Lower lobe of right lung (tissue), 2 donors: Measurements from ENCODE around the gene UNC13C. TPM values are rescaled to one million over a fixed set of nuclear protein-coding genes. Genes with fewer than 3 reads are reported as not detected.

ENCODE experiments used
- ATAC-seq, 2 donors: fragments of 200-7000 bp; cut with Tn5 transposase; one replicate each; pipeline ENCODE4 v1.9.1; 2020 to 2022; ENCODE audit warnings: mild to moderate bottlenecking in 2 of 2, moderate library complexity in 2 of 2
- DNase-seq: peaks from one replicate; pipeline ENCODE4 v3.0.0-alpha.2; 2020
- H3K27ac ChIP-seq: fragments of 200-600 bp; one replicate; pipeline ENCODE4 v1.8.0; 2022
- H3K27me3 ChIP-seq: fragments of 200-600 bp; one replicate; pipeline ENCODE4 v1.8.0; 2022; ENCODE audit warnings: low read depth
- H3K36me3 ChIP-seq: fragments of 200-600 bp; one replicate; pipeline ENCODE4 v1.8.0; 2022; ENCODE audit warnings: mild to moderate bottlenecking
- H3K4me1 ChIP-seq: fragments of 200-600 bp; one replicate; pipeline ENCODE4 v1.8.0; 2022
- H3K4me3 ChIP-seq: fragments of 200-600 bp; one replicate; pipeline ENCODE4 v1.8.0; 2022; ENCODE audit warnings: mild to moderate bottlenecking
- H3K9me3 ChIP-seq: fragments of 200-600 bp; one replicate; pipeline ENCODE4 v1.8.0; 2022
- CTCF ChIP-seq: fragments of 200-600 bp; IDR thresholded peaks from one replicate; pipeline ENCODE4 v1.8.0; 2022; ENCODE audit warnings: antibody characterized with exemption, mild to moderate bottlenecking
- intact Hi-C: fragments of 100-400 bp; cut with DNase I; formaldehyde crosslinking; loops from one replicate; pipeline ENCODE4 v1.11.0; 2022
- total RNA-seq: library from RNA; stranded (reverse); fragmentation: NEBNext Ultra II Directional; extraction: Animal tissue kit (Norgen Biotek cat#: 25700); gene quantifications from one replicate; pipeline ENCODE4 v1.2.1, GENCODE V29; 2021
- donor health status: DM: no; HTN: yes; CAD: no; lungs with severe emphysema.

The UNC13C gene
- total RNA-seq, 1 donor from 2014 or later: 0.12 TPM

- Histone ChIP-seq H3K27ac (no peak overlapping the region), H3K9me3 (no peaks in the 10 kb centered on the region), H3K36me3 (no peaks in the 10 kb centered on the region), H3K4me1 (no peaks in the 10 kb centered on the region), H3K27me3 (no peaks in the 10 kb centered on the region), H3K4me3 (no peak overlapping the region)
- ATAC-seq: peak; percentile 61 to 91
- DNase-seq: no peak
- no peak for TF ChIP-seq CTCF
- intact Hi-C loops: no loop called here
Observed at GRCh38 chr15:54506977-54507524, 528.8 kb downstream of the UNC13C start.

- intact Hi-C loops: no loop called here
- H3K27ac ChIP-seq: no peak overlapping the region
Observed at GRCh38 chr15:54514601-54515000, 536.4 kb downstream of the UNC13C start.

GRCh38 chr15:54515664-54516582 lies 537.7 kb downstream of the UNC13C start:
- H3K27ac ChIP-seq: no peak overlapping the region
- no peaks in the 10 kb centered on the region for H3K4me1 ChIP-seq
- intact Hi-C loops: no loop called here
- ATAC-seq (no peak), DNase-seq (no peak)
- H3K36me3 ChIP-seq: no peaks in the 10 kb centered on the region
- H3K27me3 ChIP-seq: no peaks in the 10 kb centered on the region
- H3K9me3 ChIP-seq: no peaks in the 10 kb centered on the region
- no peak for TF ChIP-seq CTCF
- H3K4me3 ChIP-seq: no peak overlapping the region

More at GRCh38 chr15:54514601-54515000, 536.4 kb downstream of the UNC13C start:
- ATAC-seq: no peak
- Histone ChIP-seq H3K9me3 (no peaks in the 10 kb centered on the region), H3K27me3 (no peaks in the 10 kb centered on the region), H3K4me3 (no peak overlapping the region), H3K36me3 (no peaks in the 10 kb centered on the region), H3K4me1 (no peaks in the 10 kb centered on the region)
- no peak for TF ChIP-seq CTCF
- no peak for DNase-seq

GRCh38 chr15:54517366-54517765 lies 539.1 kb downstream of the UNC13C start:
- Histone ChIP-seq H3K9me3 (no peaks in the 10 kb centered on the region), H3K4me1 (no peaks in the 10 kb centered on the region), H3K4me3 (no peak overlapping the region), H3K27ac (no peak overlapping the region), H3K36me3 (no peaks in the 10 kb centered on the region), H3K27me3 (no peaks in the 10 kb centered on the region)
- DNase-seq (no peak), ATAC-seq (no peak)
- intact Hi-C loops: no loop called here
- TF ChIP-seq CTCF: no peak

GRCh38 chr15:54518156-54518882 lies 540.1 kb downstream of the UNC13C start:
- no peak for TF ChIP-seq CTCF
- DNase-seq (no peak), ATAC-seq (peak in 1 of 2 donors; percentile 38)
- H3K9me3 ChIP-seq: no peaks in the 10 kb centered on the region
- H3K4me1 ChIP-seq: no peaks in the 10 kb centered on the region
- no peaks in the 10 kb centered on the region for H3K27me3 ChIP-seq
- no peaks in the 10 kb centered on the region for H3K36me3 ChIP-seq
- no peak overlapping the region for H3K4me3 ChIP-seq
- no peak overlapping the region for H3K27ac ChIP-seq
- intact Hi-C loops: no loop called here
